Measurements from ENCODE around the gene SYT9. TPM values are rescaled to one million over a fixed set of nuclear protein-coding genes. Genes with fewer than 3 reads are reported as not detected.

Gene SYT9
- total RNA-seq, 1 donor from 2014 or later = 0.16 TPM

DNA sequence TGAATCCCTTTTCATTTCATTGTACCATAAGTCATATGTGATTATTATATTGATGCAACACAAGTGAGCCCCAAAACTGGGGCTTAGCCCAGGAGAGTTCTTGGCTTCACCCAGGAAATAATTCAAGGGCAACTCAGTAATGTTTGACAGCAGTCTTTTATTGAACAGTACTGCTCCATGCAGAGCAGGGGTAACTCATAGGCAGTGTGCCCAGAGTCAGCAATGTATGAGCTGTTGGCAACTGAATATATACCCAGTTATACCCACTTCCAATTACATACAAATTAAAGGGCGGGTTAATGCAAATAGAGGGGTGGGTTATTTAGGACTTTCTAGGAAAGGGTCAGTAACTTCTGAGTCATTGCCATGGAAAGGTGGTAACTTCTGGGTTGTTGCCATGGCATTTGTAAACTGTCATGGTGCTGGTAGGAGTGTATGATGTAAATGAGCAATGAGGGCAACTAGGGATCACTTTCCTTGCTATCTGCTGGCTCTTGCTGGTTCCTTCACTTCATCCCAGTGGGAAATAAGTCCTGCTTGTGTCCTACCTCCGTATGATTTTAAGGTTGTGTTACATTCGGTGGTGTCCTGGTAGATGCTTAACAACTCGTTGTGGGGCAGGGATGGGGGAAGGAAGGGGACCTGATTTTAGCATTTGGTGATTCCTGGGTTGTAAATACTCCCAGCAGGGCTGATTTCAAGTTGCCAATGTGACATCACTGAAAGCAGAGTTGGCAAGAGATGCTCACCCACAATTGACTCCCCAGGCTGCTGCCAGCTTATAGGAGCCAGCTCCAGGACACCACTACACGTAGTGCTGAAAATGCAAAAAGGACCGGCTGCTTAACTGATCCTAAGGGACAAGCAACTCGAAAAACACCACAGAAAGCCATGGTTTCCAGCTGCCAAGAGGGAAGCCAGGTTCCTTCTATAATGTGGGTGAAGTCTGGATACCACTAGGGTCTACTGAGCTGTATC is 70.1 kb downstream of the SYT9 start:
- FAIRE-seq (no peak), DNase-seq (ENCODE audit: low read depth) (no peak)
- H3K79me2 ChIP-seq (ENCODE audit: insufficient read depth, low read length) = no peaks in the 10 kb centered on the region
- H3K9me3 Mint-ChIP-seq (ENCODE audit: unreplicated experiment) = no peaks in the 10 kb centered on the region
- no peak overlapping the region for H3K4me3 Mint-ChIP-seq (ENCODE audit: unreplicated experiment)
- no peak overlapping the region for H3K27ac ChIP-seq (ENCODE audit: low read depth, low read length)
- no peak overlapping the region for H3K4me2 ChIP-seq (ENCODE audit: low read length)
- H3K9me3 ChIP-seq (ENCODE audit: insufficient read depth, low read depth, low read length) = no peaks in the 10 kb centered on the region
- no peak overlapping the region for H2AFZ ChIP-seq (ENCODE audit: low read depth, low read length)
- no peaks in the 10 kb centered on the region for H3K27me3 Mint-ChIP-seq (ENCODE audit: low read depth, unreplicated experiment)
- H3K4me1 Mint-ChIP-seq (ENCODE audit: low read depth, unreplicated experiment) = no peaks in the 10 kb centered on the region
- H3K36me3 ChIP-seq (ENCODE audit: insufficient read depth, low read length) = no peaks in the 10 kb centered on the region
- no peak overlapping the region for H3K27ac Mint-ChIP-seq (ENCODE audit: unreplicated experiment)
- H3K4me3 ChIP-seq (ENCODE audit: insufficient read depth, low read depth, low read length) = no peak overlapping the region
- TF ChIP-seq CTCF (IDR thresholded peaks at IDR 0.05; ENCODE audit: insufficient read depth, low read depth, low read length) = no peak
- TF ChIP-seq EZH2 (IDR thresholded peaks at IDR 0.05; ENCODE audit: insufficient read depth, low read length) = no peak
- H3K27me3 ChIP-seq (ENCODE audit: insufficient read depth, low read length) = no peaks in the 10 kb centered on the region
- no peaks in the 10 kb centered on the region for H3K36me3 Mint-ChIP-seq (ENCODE audit: low read depth, unreplicated experiment)
- H3K4me1 ChIP-seq (ENCODE audit: insufficient read depth, low read length) = no peaks in the 10 kb centered on the region
- no peak overlapping the region for H3K9ac ChIP-seq (ENCODE audit: low read length)
- no peaks in the 10 kb centered on the region for H4K20me1 ChIP-seq (ENCODE audit: insufficient read depth, low read length)

DNA sequence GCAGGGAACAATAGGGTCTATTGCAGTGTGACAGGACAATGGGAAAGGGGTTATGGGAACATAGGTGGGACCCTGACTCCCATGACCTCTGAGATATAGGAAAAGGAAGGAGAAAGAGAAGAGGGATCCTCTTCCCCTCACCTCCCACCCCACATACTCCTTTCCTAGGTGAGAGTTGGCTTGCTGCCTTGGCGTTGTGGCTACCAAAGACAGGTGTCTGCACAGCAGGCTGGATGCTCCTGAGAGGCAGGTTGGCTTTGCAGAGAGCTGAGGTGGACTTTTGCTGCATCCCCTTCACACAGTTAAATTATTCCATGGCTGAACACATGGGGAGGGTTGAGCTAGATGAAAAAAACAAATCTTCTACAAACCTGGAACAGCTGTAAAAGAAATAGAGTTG is 80.7 kb downstream of the SYT9 start:
- H3K27me3 Mint-ChIP-seq (ENCODE audit: low read depth, unreplicated experiment) = peaks cover 4% of the 10 kb centered on the region

More for the DNA sequence above, 80.7 kb downstream of the SYT9 start:
- Histone ChIP-seq H3K9me3 (ENCODE audit: insufficient read depth, low read depth, low read length) (no peaks in the 10 kb centered on the region), H3K27me3 (ENCODE audit: insufficient read depth, low read length) (no peaks in the 10 kb centered on the region), H3K36me3 (ENCODE audit: insufficient read depth, low read length) (no peaks in the 10 kb centered on the region), H3K4me3 (ENCODE audit: insufficient read depth, low read depth, low read length) (no peak overlapping the region), H4K20me1 (ENCODE audit: insufficient read depth, low read length) (no peaks in the 10 kb centered on the region), H2AFZ (ENCODE audit: low read depth, low read length) (no peak overlapping the region), H3K27ac (ENCODE audit: low read depth, low read length) (no peak overlapping the region), H3K9ac (ENCODE audit: low read length) (no peak overlapping the region), H3K4me2 (ENCODE audit: low read length) (no peak overlapping the region), H3K4me1 (ENCODE audit: insufficient read depth, low read length) (no peaks in the 10 kb centered on the region), H3K79me2 (ENCODE audit: insufficient read depth, low read length) (no peaks in the 10 kb centered on the region)
- peaks cover 8% of the 10 kb centered on the region for H3K9me3 Mint-ChIP-seq (ENCODE audit: unreplicated experiment)
- DNase-seq (ENCODE audit: low read depth) (no peak), FAIRE-seq (no peak)
- H3K27ac Mint-ChIP-seq (ENCODE audit: unreplicated experiment) = no peak overlapping the region
- no peak overlapping the region for H3K4me3 Mint-ChIP-seq (ENCODE audit: unreplicated experiment)
- no peaks in the 10 kb centered on the region for H3K4me1 Mint-ChIP-seq (ENCODE audit: low read depth, unreplicated experiment)
- H3K36me3 Mint-ChIP-seq (ENCODE audit: low read depth, unreplicated experiment) = no peaks in the 10 kb centered on the region
- no peak for TF ChIP-seq EZH2 (IDR thresholded peaks at IDR 0.05; ENCODE audit: insufficient read depth, low read length)
- no peak for TF ChIP-seq CTCF (IDR thresholded peaks at IDR 0.05; ENCODE audit: insufficient read depth, low read depth, low read length)

All from astrocyte (in vitro differentiated cells and primary cell).